SK-N-SH (cell line): ENCODE data around the gene CHD6. TPM values are rescaled to one million over a fixed set of nuclear protein-coding genes. Genes with fewer than 3 reads are reported as not detected.
A peak's percentile ranks its signal among the peaks of the same experiment; 100 is the strongest.

Experiments used
- CTCF ChIA-PET: fragments of 300-600, 350-600 bp; formaldehyde crosslinking; extraction: SDS; loops from one replicate; lab custom pipeline; 2021; lab: Yijun Ruan, JAX
- POLR2A ChIA-PET: fragments of 350-600 bp; sonication (Branson Sonifier 250); formaldehyde crosslinking; extraction: SDS; loops from one replicate; lab custom pipeline; 2020; ENCODE audit warnings: antibody characterized with exemption, inconsistent platforms; lab: Yijun Ruan, JAX
- DNase-seq: peaks from one replicate; pipeline ENCODE4 v3.0.0; 2012
- H2AFZ ChIP-seq: fragments of 200-600 bp; sonication (generic); 2 replicates; pipeline ENCODE4 v1.8.1; 2016; ENCODE audit warnings: antibody characterized with exemption, mild to moderate bottlenecking, low read depth
- H3F3A ChIP-seq: fragments of 200-600 bp; sonication (generic); replicated peaks from 2 replicates; pipeline ENCODE3; 2016; ENCODE audit warnings: antibody characterized with exemption, mild to moderate bottlenecking; ENCODE audit not compliant: insufficient read depth
- H3K27ac ChIP-seq, 2 experiments: fragments of 200-500 bp in 1 of 2; fragments of 200-600 bp in 1 of 2; sonication (Bioruptor generic) in 1 of 2; sonication (generic), shearing (Covaris generic) in 1 of 2; 2 replicates each; pipeline versions ENCODE4 v1.5.1 to v1.6.1; 2014 to 2016; ENCODE audit warnings: low read depth in 2 of 2, inconsistent platforms in 1 of 2, low read length in 1 of 2, mild to moderate bottlenecking in 1 of 2, mixed read lengths in 1 of 2
- H3K27me3 ChIP-seq: fragments of 200-600 bp; sonication (generic), shearing (Covaris generic); 2 replicates; pipeline ENCODE4 v1.6.1; 2016; ENCODE audit warnings: mixed run types; ENCODE audit not compliant: insufficient read depth
- H3K36me3 ChIP-seq, 2 experiments: fragments of 200-500 bp in 1 of 2; fragments of 200-600 bp in 1 of 2; sonication (Bioruptor generic) in 1 of 2; sonication (generic) in 1 of 2; replicated peaks in 1 of 2; 2 replicates each; pipeline versions ENCODE3 to v1.5.1; 2014 to 2016; ENCODE audit warnings: low read length in 1 of 2, mild to moderate bottlenecking in 1 of 2; ENCODE audit not compliant: insufficient read depth in 2 of 2, control insufficient read depth in 1 of 2
- H3K4me1 ChIP-seq, 2 experiments: fragments of 200-500 bp in 1 of 2; fragments of 200-600 bp in 1 of 2; sonication (Bioruptor generic) in 1 of 2; sonication (generic), shearing (Covaris generic) in 1 of 2; 2 replicates each; pipeline versions ENCODE4 v1.5.1 to v1.6.1; 2014 to 2016; ENCODE audit warnings: low read depth in 1 of 2, low read length in 1 of 2, mixed run types in 1 of 2; ENCODE audit not compliant: insufficient read depth in 2 of 2, control insufficient read depth in 1 of 2
- H3K4me2 ChIP-seq: fragments of 200-600 bp; sonication (generic), shearing (Covaris generic); 2 replicates; pipeline ENCODE4 v1.6.1; 2017; ENCODE audit warnings: mixed run types
- H3K4me3 ChIP-seq, 2 experiments: fragments of 200-500 bp in 1 of 2; fragments of 200-600 bp in 1 of 2; sonication (Bioruptor generic) in 1 of 2; sonication (generic), shearing (Covaris generic) in 1 of 2; 2 replicates each; pipeline versions ENCODE4 v1.5.1 to v1.8.1; 2014 to 2016; ENCODE audit warnings: low read depth in 2 of 2, inconsistent platforms in 1 of 2, low read length in 1 of 2, mild to moderate bottlenecking in 1 of 2, mixed read lengths in 1 of 2, moderate library complexity in 1 of 2
- H3K79me2 ChIP-seq: fragments of 200-600 bp; sonication (generic); 2 replicates; pipeline ENCODE4 v1.8.1; 2017; ENCODE audit warnings: mild to moderate bottlenecking; ENCODE audit not compliant: insufficient read depth
- H3K9ac ChIP-seq: fragments of 200-600 bp; sonication (generic); 2 replicates; pipeline ENCODE4 v1.6.1; 2017; ENCODE audit warnings: mixed run types
- H3K9me2 ChIP-seq: fragments of 200-600 bp; sonication (generic); 2 replicates; pipeline ENCODE4 v1.6.1; 2017; ENCODE audit warnings: mixed run types
- H3K9me3 ChIP-seq: fragments of 200-600 bp; sonication (generic); 2 replicates; pipeline ENCODE4 v1.6.1; 2017; ENCODE audit warnings: mixed run types, mild to moderate bottlenecking, moderate library complexity
- H4K20me1 ChIP-seq: fragments of 200-600 bp; sonication (generic); 2 replicates; pipeline ENCODE4 v1.6.1; 2017; ENCODE audit warnings: mild to moderate bottlenecking, mixed run types; ENCODE audit not compliant: insufficient read depth
- FOXJ3 ChIP-seq: sonication (generic); formaldehyde crosslinking; IDR thresholded peaks from 2 replicates; pipeline ENCODE4 v1.5.1; 2020; ENCODE audit warnings: mild to moderate bottlenecking, missing genetic modification reagents
- GATA2 ChIP-seq: sonication (generic); formaldehyde crosslinking; IDR thresholded peaks from 2 replicates; pipeline ENCODE4 v1.5.0; 2020; ENCODE audit warnings: mild to moderate bottlenecking, missing genetic modification reagents
- MEF2A ChIP-seq: IDR thresholded peaks from 2 replicates; pipeline ENCODE4 v1.4.0; 2012; ENCODE audit warnings: low read depth, borderline replicate concordance
- RXRA ChIP-seq: IDR thresholded peaks from 2 replicates; pipeline ENCODE4 v1.4.0; 2012; ENCODE audit warnings: low read depth, mild to moderate bottlenecking, borderline replicate concordance
- SIN3A ChIP-seq: IDR thresholded peaks from 2 replicates; pipeline ENCODE4 v1.6.1; 2012; ENCODE audit warnings: low read depth, mild to moderate bottlenecking, low read length, moderate library complexity, borderline replicate concordance
- SMC3 ChIP-seq: IDR thresholded peaks from 2 replicates; pipeline ENCODE4 v1.6.1; 2012; ENCODE audit warnings: low read depth, low read length, improper control_type of control experiment
- TAF1 ChIP-seq: IDR thresholded peaks from 2 replicates; pipeline ENCODE4 v1.6.1; 2012; ENCODE audit warnings: low read depth, mild to moderate bottlenecking, low read length, moderate library complexity, borderline replicate concordance
- WGBS: methylation state at CpG from one replicate; pipeline ENCODE4 v1.1.6; 2017; ENCODE audit warnings: low lambda C conversion rate; 5-methylcytosine and 5-hydroxymethylcytosine counted together
- polyA plus RNA-seq, 3 experiments: library from polyadenylated mRNA; depleted of rRNA; stranded (reverse); fragments of >200 nt; gene quantifications; 2 replicates each; pipeline ENCODE4 v1.2.3, GENCODE V29; 2012
- TF ChIP-seq, protein P1 (sequence below): IDR thresholded peaks from 2 replicates; pipeline ENCODE4 v1.4.0; 2012; ENCODE audit warnings: low read depth, borderline replicate concordance
- TF ChIP-seq, protein P2 (sequence below): IDR thresholded peaks from 2 replicates; pipeline ENCODE4 v1.6.1; 2012; ENCODE audit warnings: mild to moderate bottlenecking, low read depth, low read length, moderate library complexity
- TF ChIP-seq, protein P3 (sequence below): IDR thresholded peaks from 2 replicates; pipeline ENCODE4 v1.4.0; 2012; ENCODE audit warnings: low read depth
- TF ChIP-seq, protein P4 (sequence below): IDR thresholded peaks from 2 replicates; pipeline ENCODE4; 2012

The CHD6 gene
- polyA plus RNA-seq, 1 of the 3 experiments (the other 2 are of a cell fraction): 7.1 TPM

DNA sequence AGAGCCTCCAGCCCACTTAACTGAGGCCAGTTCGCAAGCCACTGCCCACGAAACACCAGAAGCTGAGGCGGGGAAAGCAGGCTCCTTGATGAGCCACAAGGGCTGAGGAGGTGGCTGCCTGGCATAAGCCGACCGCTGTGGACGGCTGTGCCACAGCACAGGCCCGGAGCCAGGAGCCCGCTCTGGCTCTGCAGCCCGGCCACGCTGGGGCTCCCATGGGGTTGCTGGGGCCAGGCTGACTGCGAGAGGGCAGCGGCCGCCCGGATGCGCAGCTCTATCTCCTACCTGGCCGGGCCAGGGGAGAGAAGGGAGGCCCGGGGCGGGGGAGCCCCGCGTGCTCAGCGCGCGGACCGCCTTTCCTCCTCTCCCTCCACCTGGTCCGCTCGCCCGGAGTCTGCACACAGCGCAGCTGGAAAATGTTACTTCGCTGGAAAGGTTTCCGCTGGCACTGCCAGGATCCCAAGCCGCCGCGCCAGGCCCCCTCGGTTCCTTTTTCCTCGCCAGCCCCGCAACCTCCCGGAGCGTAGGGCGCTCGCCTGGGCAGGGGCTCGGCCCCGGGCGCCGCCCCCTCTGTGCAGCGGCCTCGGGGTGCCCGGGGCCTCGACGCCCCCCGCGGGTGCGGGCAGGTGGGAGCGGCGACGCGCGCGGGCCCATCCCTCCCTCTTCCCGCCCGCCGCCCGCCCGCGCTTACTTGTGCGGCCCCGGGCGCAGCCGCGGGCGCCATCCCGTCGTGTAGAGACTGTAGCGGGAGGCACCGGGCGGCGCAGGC, 252.2 kb downstream of the CHD6 start:
- ChIA-PET CTCF (interaction anchor here (1.4 kb wide), 1 partner anchor 21 kb away, joined by 5 read pairs; no protein-coding TSS in a partner anchor), POLR2A (interaction anchor here (1.3 kb wide), 1 partner anchor 15 kb away, joined by 3 read pairs; no protein-coding TSS in a partner anchor)
- peaks cover 0 to 9% of the 10 kb centered on the region in 2 experiments; a peak in 1 of 4 replicates for H3K4me1 ChIP-seq
- no peaks in the 10 kb centered on the region for H3F3A ChIP-seq
- no peaks in the 10 kb centered on the region for H3K9me3 ChIP-seq
- H3K36me3 ChIP-seq: no peaks in the 10 kb centered on the region
- TF ChIP-seq FOXJ3 (no peak), SIN3A (no peak), GATA2 (CRISPR knock-in tag) (no peak), RXRA (no peak), SMC3 (no peak), TAF1 (no peak), MEF2A (no peak)
- TF ChIP-seq, protein P1, sequence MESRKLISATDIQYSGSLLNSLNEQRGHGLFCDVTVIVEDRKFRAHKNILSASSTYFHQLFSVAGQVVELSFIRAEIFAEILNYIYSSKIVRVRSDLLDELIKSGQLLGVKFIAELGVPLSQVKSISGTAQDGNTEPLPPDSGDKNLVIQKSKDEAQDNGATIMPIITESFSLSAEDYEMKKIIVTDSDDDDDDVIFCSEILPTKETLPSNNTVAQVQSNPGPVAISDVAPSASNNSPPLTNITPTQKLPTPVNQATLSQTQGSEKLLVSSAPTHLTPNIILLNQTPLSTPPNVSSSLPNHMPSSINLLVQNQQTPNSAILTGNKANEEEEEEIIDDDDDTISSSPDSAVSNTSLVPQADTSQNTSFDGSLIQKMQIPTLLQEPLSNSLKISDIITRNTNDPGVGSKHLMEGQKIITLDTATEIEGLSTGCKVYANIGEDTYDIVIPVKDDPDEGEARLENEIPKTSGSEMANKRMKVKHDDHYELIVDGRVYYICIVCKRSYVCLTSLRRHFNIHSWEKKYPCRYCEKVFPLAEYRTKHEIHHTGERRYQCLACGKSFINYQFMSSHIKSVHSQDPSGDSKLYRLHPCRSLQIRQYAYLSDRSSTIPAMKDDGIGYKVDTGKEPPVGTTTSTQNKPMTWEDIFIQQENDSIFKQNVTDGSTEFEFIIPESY: no peak
- TF ChIP-seq, protein P2, sequence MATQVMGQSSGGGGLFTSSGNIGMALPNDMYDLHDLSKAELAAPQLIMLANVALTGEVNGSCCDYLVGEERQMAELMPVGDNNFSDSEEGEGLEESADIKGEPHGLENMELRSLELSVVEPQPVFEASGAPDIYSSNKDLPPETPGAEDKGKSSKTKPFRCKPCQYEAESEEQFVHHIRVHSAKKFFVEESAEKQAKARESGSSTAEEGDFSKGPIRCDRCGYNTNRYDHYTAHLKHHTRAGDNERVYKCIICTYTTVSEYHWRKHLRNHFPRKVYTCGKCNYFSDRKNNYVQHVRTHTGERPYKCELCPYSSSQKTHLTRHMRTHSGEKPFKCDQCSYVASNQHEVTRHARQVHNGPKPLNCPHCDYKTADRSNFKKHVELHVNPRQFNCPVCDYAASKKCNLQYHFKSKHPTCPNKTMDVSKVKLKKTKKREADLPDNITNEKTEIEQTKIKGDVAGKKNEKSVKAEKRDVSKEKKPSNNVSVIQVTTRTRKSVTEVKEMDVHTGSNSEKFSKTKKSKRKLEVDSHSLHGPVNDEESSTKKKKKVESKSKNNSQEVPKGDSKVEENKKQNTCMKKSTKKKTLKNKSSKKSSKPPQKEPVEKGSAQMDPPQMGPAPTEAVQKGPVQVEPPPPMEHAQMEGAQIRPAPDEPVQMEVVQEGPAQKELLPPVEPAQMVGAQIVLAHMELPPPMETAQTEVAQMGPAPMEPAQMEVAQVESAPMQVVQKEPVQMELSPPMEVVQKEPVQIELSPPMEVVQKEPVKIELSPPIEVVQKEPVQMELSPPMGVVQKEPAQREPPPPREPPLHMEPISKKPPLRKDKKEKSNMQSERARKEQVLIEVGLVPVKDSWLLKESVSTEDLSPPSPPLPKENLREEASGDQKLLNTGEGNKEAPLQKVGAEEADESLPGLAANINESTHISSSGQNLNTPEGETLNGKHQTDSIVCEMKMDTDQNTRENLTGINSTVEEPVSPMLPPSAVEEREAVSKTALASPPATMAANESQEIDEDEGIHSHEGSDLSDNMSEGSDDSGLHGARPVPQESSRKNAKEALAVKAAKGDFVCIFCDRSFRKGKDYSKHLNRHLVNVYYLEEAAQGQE: no peak
- TF ChIP-seq, protein P3, sequence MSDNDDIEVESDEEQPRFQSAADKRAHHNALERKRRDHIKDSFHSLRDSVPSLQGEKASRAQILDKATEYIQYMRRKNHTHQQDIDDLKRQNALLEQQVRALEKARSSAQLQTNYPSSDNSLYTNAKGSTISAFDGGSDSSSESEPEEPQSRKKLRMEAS: no peak
- TF ChIP-seq, protein P4, sequence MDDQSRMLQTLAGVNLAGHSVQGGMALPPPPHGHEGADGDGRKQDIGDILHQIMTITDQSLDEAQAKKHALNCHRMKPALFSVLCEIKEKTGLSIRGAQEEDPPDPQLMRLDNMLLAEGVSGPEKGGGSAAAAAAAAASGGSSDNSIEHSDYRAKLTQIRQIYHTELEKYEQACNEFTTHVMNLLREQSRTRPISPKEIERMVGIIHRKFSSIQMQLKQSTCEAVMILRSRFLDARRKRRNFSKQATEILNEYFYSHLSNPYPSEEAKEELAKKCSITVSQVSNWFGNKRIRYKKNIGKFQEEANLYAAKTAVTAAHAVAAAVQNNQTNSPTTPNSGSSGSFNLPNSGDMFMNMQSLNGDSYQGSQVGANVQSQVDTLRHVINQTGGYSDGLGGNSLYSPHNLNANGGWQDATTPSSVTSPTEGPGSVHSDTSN: no peak
- peaks cover 43% of the 10 kb centered on the region for H3K27me3 ChIP-seq
- H3K4me3 ChIP-seq: peak overlapping the region in 1 of 2 experiments; percentile 27; a peak in 1 of 4 replicates
- H3K9me2 ChIP-seq: no peaks in the 10 kb centered on the region
- H3K27ac ChIP-seq: no peak overlapping the region
- H3K4me2 ChIP-seq: peak overlapping the region; percentile 24; the same call in 1 of the 2 replicates
- no peaks in the 10 kb centered on the region for H4K20me1 ChIP-seq
- H2AFZ ChIP-seq: no peak overlapping the region
- 37% methylated on average over 16 of the region's 76 CpGs for WGBS
- peak; percentile 78 for DNase-seq
- H3K9ac ChIP-seq: no peak overlapping the region
- H3K79me2 ChIP-seq: no peaks in the 10 kb centered on the region
